Thoracic aorta (tissue), 2 donors: ENCODE results near the gene JAG2. TPM values are rescaled to one million over a fixed set of nuclear protein-coding genes. Genes with fewer than 3 reads are reported as not detected.

ENCODE experiments used
- ATAC-seq: fragments of 150-250 bp; one replicate; pipeline ENCODE4 v1.8.0; 2017; ENCODE audit warnings: low read depth; ENCODE audit not compliant: insufficient number of reproducible peaks, low FRiP score
- DNase-seq: peaks from one replicate; pipeline ENCODE4 v3.0.0-alpha.2; 2020; ENCODE audit warnings: low spot score
- H3K27ac ChIP-seq, 2 donors: fragments of 200-600 bp; sonication (generic); 1 replicate in 1 of 2; 2 replicates in 1 of 2; pipeline ENCODE4 v1.5.1; 2016; ENCODE audit warnings: mild to moderate bottlenecking in 2 of 2, moderate library complexity in 2 of 2
- H3K27me3 ChIP-seq: fragments of 200-600 bp; sonication (generic); replicated peaks from 2 replicates; pipeline ENCODE4 v1.6.0; 2016; ENCODE audit warnings: mild to moderate bottlenecking; ENCODE audit not compliant: insufficient read depth
- H3K36me3 ChIP-seq: fragments of 200-600 bp; sonication (generic); one replicate; pipeline ENCODE4 v1.5.1; 2016
- H3K4me1 ChIP-seq, 2 donors: fragments of 200-600 bp; sonication (generic); 1 replicate in 1 of 2; 2 replicates in 1 of 2; pipeline versions ENCODE4 v1.5.1 to v1.6.0; 2016; ENCODE audit warnings: low read depth in 2 of 2, mild to moderate bottlenecking in 1 of 2; ENCODE audit not compliant: control insufficient read depth in 1 of 2
- H3K4me3 ChIP-seq: fragments of 200-600 bp; sonication (generic); 2 replicates; pipeline ENCODE4 v1.5.1; 2016; ENCODE audit warnings: mild to moderate bottlenecking
- H3K9me3 ChIP-seq: fragments of 200-600 bp; sonication (generic); 2 replicates; pipeline ENCODE4 v1.5.1; 2016
- total RNA-seq, 2 donors: library from RNA; depleted of rRNA; stranded (reverse); fragments of >200 nt; gene quantifications; one replicate each; pipeline versions ENCODE4 v1.1.0 to v1.2.3, GENCODE V29; 2016
- TF ChIP-seq, protein P1 (sequence below): fragments of 200-600 bp; sonication (generic); IDR thresholded peaks from one replicate; pipeline ENCODE4 v1.5.1; 2019; ENCODE audit warnings: antibody characterized with exemption

Gene JAG2
- total RNA-seq, 2 donors from 2014 or later = 8.8 to 12.0 TPM

DNA sequence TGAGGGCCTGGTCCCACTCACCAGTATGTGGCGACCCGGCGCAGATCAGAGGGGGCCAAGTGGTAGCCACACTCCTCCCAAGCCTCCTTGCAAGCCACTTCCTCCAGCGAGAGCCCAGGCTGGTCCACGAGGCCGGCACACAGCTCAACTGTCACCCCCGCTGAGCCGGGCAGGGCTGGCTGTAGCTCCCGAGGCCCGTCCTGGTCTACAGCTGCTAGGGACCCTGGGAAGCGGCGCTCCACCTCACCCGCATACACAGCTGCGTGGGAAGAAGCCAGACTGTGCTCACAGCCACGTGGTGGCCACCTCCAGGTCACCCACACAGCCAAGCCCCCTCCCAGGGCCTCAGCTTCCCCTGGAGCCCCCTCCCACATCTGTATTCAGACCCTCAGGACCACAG is 7.9 kb upstream of the JAG2 start:
- Histone ChIP-seq H3K27me3 (no peaks in the 10 kb centered on the region), H3K27ac (no peak overlapping the region), H3K36me3 (no peaks in the 10 kb centered on the region), H3K4me3 (no peak overlapping the region), H3K4me1 (peaks cover 5 to 6% of the 10 kb centered on the region in 2 donors), H3K9me3 (no peaks in the 10 kb centered on the region)
- TF ChIP-seq, protein P1, sequence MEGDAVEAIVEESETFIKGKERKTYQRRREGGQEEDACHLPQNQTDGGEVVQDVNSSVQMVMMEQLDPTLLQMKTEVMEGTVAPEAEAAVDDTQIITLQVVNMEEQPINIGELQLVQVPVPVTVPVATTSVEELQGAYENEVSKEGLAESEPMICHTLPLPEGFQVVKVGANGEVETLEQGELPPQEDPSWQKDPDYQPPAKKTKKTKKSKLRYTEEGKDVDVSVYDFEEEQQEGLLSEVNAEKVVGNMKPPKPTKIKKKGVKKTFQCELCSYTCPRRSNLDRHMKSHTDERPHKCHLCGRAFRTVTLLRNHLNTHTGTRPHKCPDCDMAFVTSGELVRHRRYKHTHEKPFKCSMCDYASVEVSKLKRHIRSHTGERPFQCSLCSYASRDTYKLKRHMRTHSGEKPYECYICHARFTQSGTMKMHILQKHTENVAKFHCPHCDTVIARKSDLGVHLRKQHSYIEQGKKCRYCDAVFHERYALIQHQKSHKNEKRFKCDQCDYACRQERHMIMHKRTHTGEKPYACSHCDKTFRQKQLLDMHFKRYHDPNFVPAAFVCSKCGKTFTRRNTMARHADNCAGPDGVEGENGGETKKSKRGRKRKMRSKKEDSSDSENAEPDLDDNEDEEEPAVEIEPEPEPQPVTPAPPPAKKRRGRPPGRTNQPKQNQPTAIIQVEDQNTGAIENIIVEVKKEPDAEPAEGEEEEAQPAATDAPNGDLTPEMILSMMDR = no peak
- no peak for DNase-seq
- no peak for ATAC-seq

DNA sequence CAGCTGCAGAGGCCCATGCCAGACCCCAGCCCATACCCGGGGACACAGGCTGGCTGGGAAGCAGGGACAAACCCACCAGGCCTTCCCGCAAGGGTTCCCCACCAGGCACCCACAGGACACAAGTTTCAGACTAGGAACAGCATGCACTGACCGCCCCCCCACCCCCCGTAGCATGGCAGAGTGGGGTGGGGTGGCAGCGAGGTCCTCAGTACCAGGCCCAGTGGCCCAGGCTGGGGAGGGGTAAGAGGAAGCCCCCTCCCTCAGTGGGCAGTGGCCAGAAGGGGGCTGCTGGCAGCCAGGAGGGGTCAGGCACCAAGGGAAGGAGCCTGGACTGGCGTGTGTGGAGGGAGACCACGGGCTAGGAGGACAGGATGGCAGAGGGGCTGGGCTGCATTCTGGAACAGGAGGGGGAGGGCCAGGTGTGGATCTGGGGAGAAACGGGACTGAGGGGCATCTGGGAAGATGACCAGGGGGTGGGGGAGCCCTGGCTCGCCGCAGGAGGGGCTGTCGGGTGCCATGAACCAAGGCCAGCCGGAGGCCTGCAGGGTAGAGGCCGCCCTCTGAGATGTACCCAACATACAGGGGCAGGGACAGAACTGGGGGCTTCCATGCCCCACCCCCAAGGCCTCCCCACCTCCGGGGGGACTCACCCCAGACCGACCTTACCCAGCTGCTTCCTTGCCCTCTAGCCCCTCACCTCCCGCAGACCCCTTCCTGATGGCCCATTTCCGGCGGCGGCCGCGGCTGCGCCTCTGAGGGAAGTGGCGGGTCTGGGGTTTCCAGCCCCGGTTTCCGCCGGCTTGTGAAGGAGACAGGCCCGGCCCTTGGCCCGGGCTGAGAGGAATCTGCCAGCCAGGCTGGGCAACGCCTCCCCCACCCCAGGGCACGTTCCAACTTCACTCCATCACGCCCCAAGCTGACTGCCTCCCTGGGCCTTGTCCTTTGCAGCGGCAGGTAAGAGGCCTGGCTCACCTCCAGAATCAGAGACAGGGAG is 5.6 kb upstream of the JAG2 start:
- H3K27me3 ChIP-seq = no peaks in the 10 kb centered on the region
- TF ChIP-seq, protein P1 = no peak
- no peak for ATAC-seq
- H3K9me3 ChIP-seq = no peaks in the 10 kb centered on the region
- no peaks in the 10 kb centered on the region for H3K36me3 ChIP-seq
- H3K4me1 ChIP-seq = peaks cover 12 to 19% of the 10 kb centered on the region in 2 donors
- H3K27ac ChIP-seq = no peak overlapping the region
- no peak for DNase-seq
- H3K4me3 ChIP-seq = no peak overlapping the region

GRCh38 chr14:105173145-105173544 is 4.6 kb upstream of the JAG2 start:
- Histone ChIP-seq H3K36me3 (no peaks in the 10 kb centered on the region), H3K27ac (no peak overlapping the region), H3K4me3 (no peak overlapping the region), H3K9me3 (no peaks in the 10 kb centered on the region), H3K27me3 (no peaks in the 10 kb centered on the region), H3K4me1 (peaks cover 12 to 19% of the 10 kb centered on the region in 2 donors)
- TF ChIP-seq, protein P1 = no peak
- ATAC-seq (no peak), DNase-seq (no peak)

DNA sequence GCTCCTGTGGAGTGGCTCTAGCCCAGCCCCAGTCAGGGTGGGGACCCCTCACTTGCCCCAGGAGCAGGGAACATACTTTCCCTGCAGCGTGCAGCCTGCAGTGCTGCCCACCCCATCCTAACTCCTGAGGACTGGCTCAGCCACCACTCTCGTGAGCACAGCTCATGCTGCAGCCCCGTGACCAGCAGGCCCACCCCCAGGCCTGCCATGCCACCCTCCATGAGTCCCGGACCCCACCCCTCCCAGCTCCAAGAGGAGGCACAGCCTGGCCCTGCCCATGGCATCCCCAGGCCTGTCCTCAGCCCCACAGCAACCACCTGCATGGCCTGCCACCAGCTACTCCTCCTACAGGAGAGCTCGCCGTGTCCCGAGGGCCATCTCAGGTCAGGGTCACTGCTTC is 3.9 kb upstream of the JAG2 start:
- DNase-seq (no peak), ATAC-seq (no peak)
- TF ChIP-seq, protein P1 = no peak
- no peaks in the 10 kb centered on the region for H3K9me3 ChIP-seq
- H3K4me3 ChIP-seq = no peak overlapping the region
- no peak overlapping the region for H3K27ac ChIP-seq
- peaks cover 12 to 24% of the 10 kb centered on the region in 2 donors for H3K4me1 ChIP-seq
- H3K36me3 ChIP-seq = no peaks in the 10 kb centered on the region
- H3K27me3 ChIP-seq = no peaks in the 10 kb centered on the region

GRCh38 chr14:105171004-105171673 is 2.6 kb upstream of the JAG2 start:
- Histone ChIP-seq H3K4me1 (peaks cover 12 to 29% of the 10 kb centered on the region in 2 donors), H3K4me3 (no peak overlapping the region), H3K9me3 (no peaks in the 10 kb centered on the region), H3K27me3 (no peaks in the 10 kb centered on the region), H3K27ac (no peak overlapping the region), H3K36me3 (no peaks in the 10 kb centered on the region)
- TF ChIP-seq, protein P1 = no peak
- ATAC-seq = no peak
- DNase-seq = no peak
